H1 (cell line): Measurements from ENCODE around the gene PRR33. TPM values are rescaled to one million over a fixed set of nuclear protein-coding genes. Genes with fewer than 3 reads are reported as not detected.

Experiments
- CTCF ChIA-PET: fragments of 300-600 bp; sonication (Branson Sonifier 250); formaldehyde crosslinking; loops from one replicate; lab custom pipeline; 2021; ENCODE audit not compliant: partially characterized antibody; lab: Charles Lee
- POLR2A ChIA-PET: fragments of 300-600 bp; sonication (Branson Sonifier 250); formaldehyde crosslinking; loops from one replicate; lab custom pipeline; 2021; ENCODE audit warnings: inconsistent platforms; ENCODE audit not compliant: partially characterized antibody; lab: Charles Lee
- DNase-seq, 2 experiments: peaks; one replicate each; pipeline versions ENCODE4 v3.0.0 to v3.0.0-alpha.2; 2010 to 2022; ENCODE audit warnings: low spot score in 2 of 2, low read depth in 1 of 2, mixed read lengths in 1 of 2
- FAIRE-seq: peaks from 2 replicates; lab custom pipeline; 2011; peaks lifted over from hg19 to GRCh38; lab: Jason Lieb, UNC
- H2AFZ ChIP-seq: 2 replicates; pipeline ENCODE4 v1.8.1; 2012; ENCODE audit warnings: low read length, inconsistent platforms
- H2AK5ac ChIP-seq: 2 replicates; pipeline ENCODE4 v1.6.1; 2013; ENCODE audit warnings: low read depth, low read length
- H2BK120ac ChIP-seq: replicated peaks from 2 replicates; pipeline ENCODE3; 2013; ENCODE audit warnings: low read depth, low read length, inconsistent platforms
- H2BK12ac ChIP-seq: 2 replicates; pipeline ENCODE4 v1.6.1; 2013; ENCODE audit warnings: low read depth, low read length
- H2BK15ac ChIP-seq: 2 replicates; pipeline ENCODE4 v1.6.1; 2013; ENCODE audit warnings: low read length
- H2BK20ac ChIP-seq: 2 replicates; pipeline ENCODE4 v1.6.1; 2013; ENCODE audit warnings: low read length
- H2BK5ac ChIP-seq: 2 replicates; pipeline ENCODE4 v1.6.1; 2013; ENCODE audit warnings: low read depth, low read length
- H3K14ac ChIP-seq: 2 replicates; pipeline ENCODE4 v1.6.1; 2013; ENCODE audit warnings: inconsistent platforms; ENCODE audit not compliant: insufficient read length
- H3K18ac ChIP-seq: 2 replicates; pipeline ENCODE4 v1.6.1; 2013; ENCODE audit warnings: low read length; ENCODE audit errors: extremely low read depth
- H3K23ac ChIP-seq: 2 replicates; pipeline ENCODE4 v1.6.1; 2013; ENCODE audit warnings: inconsistent platforms; ENCODE audit not compliant: insufficient read length
- H3K23me2 ChIP-seq: 2 replicates; pipeline ENCODE4 v1.6.1; 2013; ENCODE audit warnings: low read depth, low read length
- H3K27ac ChIP-seq: 2 replicates; pipeline ENCODE4 v1.6.1; 2011; ENCODE audit warnings: low read depth, low read length, inconsistent platforms
- H3K27me3 ChIP-seq, 4 experiments: replicated peaks in 1 of 4; 1 replicate in 1 of 4; 2 replicates in 3 of 4; pipeline versions ENCODE4 v1.6.1 to v1.8.1; 2011 to 2013; ENCODE audit warnings: low read length in 3 of 4, mild to moderate bottlenecking in 3 of 4, inconsistent platforms in 2 of 4, mixed read lengths in 2 of 4, moderate library complexity in 1 of 4; ENCODE audit not compliant: control insufficient read depth in 3 of 4, insufficient read depth in 3 of 4; ENCODE audit errors: extremely low read depth in 1 of 4
- H3K36me3 ChIP-seq, 4 experiments: 2 replicates each; pipeline versions ENCODE4 v1.6.1 to v1.8.1; 2011 to 2013; ENCODE audit warnings: mild to moderate bottlenecking in 4 of 4, low read length in 3 of 4, moderate library complexity in 2 of 4, control low read depth in 1 of 4, inconsistent platforms in 1 of 4; ENCODE audit not compliant: insufficient read depth in 4 of 4, control insufficient read depth in 2 of 4
- H3K4ac ChIP-seq: replicated peaks from 2 replicates; pipeline ENCODE3; 2013; ENCODE audit warnings: low read length, low read depth, mixed read lengths, inconsistent platforms; ENCODE audit not compliant: insufficient read length
- H3K4me1 ChIP-seq, 4 experiments: replicated peaks in 1 of 4; 1 replicate in 1 of 4; 2 replicates in 3 of 4; pipeline versions ENCODE4 v1.6.1 to v1.8.1; 2011 to 2013; ENCODE audit warnings: low read length in 3 of 4, inconsistent platforms in 2 of 4, mixed read lengths in 1 of 4; ENCODE audit not compliant: insufficient read depth in 4 of 4, control insufficient read depth in 3 of 4
- H3K4me2 ChIP-seq, 2 experiments: 2 replicates each; pipeline versions ENCODE4 v1.6.1 to v1.8.1; 2011 to 2013; ENCODE audit warnings: low read depth in 2 of 2, low read length in 2 of 2, control low read depth in 1 of 2, inconsistent platforms in 1 of 2, mild to moderate bottlenecking in 1 of 2; ENCODE audit not compliant: insufficient read depth in 1 of 2
- H3K4me3 ChIP-seq, 4 experiments: fragments of 200-600, 300-600 bp in 1 of 4; sonication (generic), shearing (Covaris generic), sonication (Bioruptor Twin) in 1 of 4; 2 replicates each; pipeline versions ENCODE4 v1.5.1 to v1.8.1; 2011 to 2016; ENCODE audit warnings: low read length in 4 of 4, low read depth in 3 of 4, control low read depth in 2 of 4, inconsistent platforms in 2 of 4, mild to moderate bottlenecking in 2 of 4, mixed read lengths in 1 of 4, moderate library complexity in 1 of 4; ENCODE audit not compliant: insufficient read depth in 2 of 4; ENCODE audit errors: extremely low read depth in 1 of 4
- H3K56ac ChIP-seq: replicated peaks from 2 replicates; pipeline ENCODE3; 2013; ENCODE audit warnings: low read depth, mild to moderate bottlenecking, mixed read lengths, low read length, inconsistent platforms; ENCODE audit not compliant: insufficient read length
- H3K79me1 ChIP-seq: 2 replicates; pipeline ENCODE4 v1.6.1; 2013; ENCODE audit warnings: low read depth, low read length, control low read depth
- H3K79me2 ChIP-seq, 2 experiments: 2 replicates each; pipeline versions ENCODE4 v1.6.1 to v1.8.1; 2012 to 2013; ENCODE audit warnings: low read length in 2 of 2, mild to moderate bottlenecking in 2 of 2, inconsistent platforms in 1 of 2; ENCODE audit not compliant: insufficient read depth in 2 of 2, control insufficient read depth in 1 of 2
- H3K9ac ChIP-seq, 4 experiments: replicated peaks in 1 of 4; 1 replicate in 1 of 4; 2 replicates in 3 of 4; pipeline versions ENCODE4 v1.6.1 to v1.8.1; 2011 to 2013; ENCODE audit warnings: low read depth in 3 of 4, low read length in 3 of 4, control low read depth in 2 of 4, mild to moderate bottlenecking in 2 of 4, moderate library complexity in 2 of 4, inconsistent platforms in 1 of 4; ENCODE audit errors: extremely low read depth in 1 of 4
- H3K9me3 ChIP-seq, 2 experiments: 2 replicates each; pipeline versions ENCODE4 v1.6.1 to v1.8.1; 2012 to 2013; ENCODE audit warnings: mild to moderate bottlenecking in 2 of 2, moderate library complexity in 2 of 2, control low read depth in 1 of 2, inconsistent platforms in 1 of 2, low read depth in 1 of 2, low read length in 1 of 2, mixed read lengths in 1 of 2; ENCODE audit not compliant: insufficient read depth in 2 of 2
- H4K20me1 ChIP-seq, 2 experiments: replicated peaks in 1 of 2; 2 replicates each; pipeline versions ENCODE3 to v1.8.1; 2011 to 2013; ENCODE audit warnings: inconsistent platforms in 2 of 2, low read length in 2 of 2, mild to moderate bottlenecking in 1 of 2; ENCODE audit not compliant: insufficient read depth in 2 of 2, control insufficient read depth in 1 of 2
- H4K5ac ChIP-seq: 2 replicates; pipeline ENCODE4 v1.6.1; 2013; ENCODE audit warnings: low read length, low read depth, mixed read lengths, inconsistent platforms; ENCODE audit not compliant: insufficient read length
- H4K8ac ChIP-seq: 2 replicates; pipeline ENCODE4 v1.8.0; 2013; ENCODE audit warnings: mild to moderate bottlenecking, moderate library complexity, low read length, inconsistent platforms; ENCODE audit not compliant: insufficient read depth; ENCODE audit errors: extremely low read depth
- H4K91ac ChIP-seq: replicated peaks from 2 replicates; pipeline ENCODE3; 2013; ENCODE audit warnings: low read length, mixed read lengths, inconsistent platforms; ENCODE audit not compliant: insufficient read length
- CEBPB ChIP-seq: IDR thresholded peaks from 2 replicates; pipeline ENCODE4 v1.6.1; 2012; ENCODE audit warnings: low read depth, low read length
- CHD1 ChIP-seq: IDR thresholded peaks from 2 replicates; pipeline ENCODE4 v1.6.1; 2012; ENCODE audit warnings: low read depth, low read length, improper control_type of control experiment
- KDM4A ChIP-seq: IDR thresholded peaks from one replicate; pipeline ENCODE4 v1.7.1; 2012; ENCODE audit warnings: low read depth, mild to moderate bottlenecking, moderate library complexity, low read length, inconsistent platforms; ENCODE audit not compliant: severe bottlenecking
- RAD21 ChIP-seq, 2 experiments: IDR thresholded peaks in 1 of 2; conservative IDR thresholded peaks in 1 of 2; 2 replicates each; pipeline ENCODE4 v1.6.1; 2011; ENCODE audit warnings: low read depth in 2 of 2, low read length in 2 of 2, improper control_type of control experiment in 1 of 2, inconsistent platforms in 1 of 2, mild to moderate bottlenecking in 1 of 2, moderate library complexity in 1 of 2
- SIRT6 ChIP-seq: IDR thresholded peaks from one replicate; pipeline ENCODE4 v1.7.1; 2012; ENCODE audit warnings: low read length, inconsistent platforms
- SIX5 ChIP-seq: IDR thresholded peaks from 2 replicates; pipeline ENCODE4 v1.6.1; 2011; ENCODE audit warnings: mild to moderate bottlenecking, low read depth, low read length
- TBP ChIP-seq: IDR thresholded peaks from 2 replicates; pipeline ENCODE4 v1.6.1; 2011; ENCODE audit warnings: low read depth, low read length, improper control_type of control experiment
- WGBS, 2 experiments: shearing (Covaris generic) in 1 of 2; methylation state at CpG; one replicate each; pipeline versions ENCODE4 v1.1.6 to v1.1.7; 2013 to 2015; ENCODE audit warnings: low lambda C conversion rate in 2 of 2, mixed read lengths in 2 of 2, inconsistent platforms in 1 of 2, low coverage in 1 of 2, missing lambda C conversion rate in 1 of 2; ENCODE audit not compliant: insufficient replicate concordance in 2 of 2, insufficient coverage in 1 of 2, insufficient read length in 1 of 2; ENCODE audit errors: extremely low coverage in 1 of 2, missing lambda C conversion rate in 1 of 2; 5-methylcytosine and 5-hydroxymethylcytosine counted together
- polyA plus RNA-seq, 7 experiments: library from polyadenylated mRNA; depleted of rRNA in 3 of 7; stranded (reverse) in 5 of 7; unstranded in 2 of 7; fragments of >200 nt in 5 of 7; fragments of 200-250 nt in 2 of 7; gene quantifications; 1 replicate in 5 of 7; 2 replicates in 1 of 7; 4 replicates in 1 of 7; pipeline versions ENCODE4 v1.2.1 to v1.2.3, GENCODE V29; 2011 to 2013; ENCODE audit warnings: missing spikeins in 2 of 7, mixed read lengths in 2 of 7
- total RNA-seq: library from RNA; stranded (reverse); fragmentation: NEBNext Ultra II Directional; extraction: Animal tissue kit (Norgen Biotek cat#: 25700); gene quantifications from 2 replicates; pipeline ENCODE4 v1.2.1, GENCODE V29; 2021
- TF ChIP-seq, protein P1 (sequence below): IDR thresholded peaks from 2 replicates; pipeline ENCODE4 v1.6.1; 2011; ENCODE audit warnings: low read length, improper control_type of control experiment
- TF ChIP-seq, protein P2 (sequence below): IDR thresholded peaks from 2 replicates; pipeline ENCODE4 v1.6.1; 2012; ENCODE audit warnings: low read length, inconsistent platforms

Gene PRR33
- total and polyA plus RNA-seq, 2 of the 8 experiments (the other 6 are each of a cell fraction or from before 2014, with no cell fraction given), result 0.02 TPM; not detected in 1

DNA sequence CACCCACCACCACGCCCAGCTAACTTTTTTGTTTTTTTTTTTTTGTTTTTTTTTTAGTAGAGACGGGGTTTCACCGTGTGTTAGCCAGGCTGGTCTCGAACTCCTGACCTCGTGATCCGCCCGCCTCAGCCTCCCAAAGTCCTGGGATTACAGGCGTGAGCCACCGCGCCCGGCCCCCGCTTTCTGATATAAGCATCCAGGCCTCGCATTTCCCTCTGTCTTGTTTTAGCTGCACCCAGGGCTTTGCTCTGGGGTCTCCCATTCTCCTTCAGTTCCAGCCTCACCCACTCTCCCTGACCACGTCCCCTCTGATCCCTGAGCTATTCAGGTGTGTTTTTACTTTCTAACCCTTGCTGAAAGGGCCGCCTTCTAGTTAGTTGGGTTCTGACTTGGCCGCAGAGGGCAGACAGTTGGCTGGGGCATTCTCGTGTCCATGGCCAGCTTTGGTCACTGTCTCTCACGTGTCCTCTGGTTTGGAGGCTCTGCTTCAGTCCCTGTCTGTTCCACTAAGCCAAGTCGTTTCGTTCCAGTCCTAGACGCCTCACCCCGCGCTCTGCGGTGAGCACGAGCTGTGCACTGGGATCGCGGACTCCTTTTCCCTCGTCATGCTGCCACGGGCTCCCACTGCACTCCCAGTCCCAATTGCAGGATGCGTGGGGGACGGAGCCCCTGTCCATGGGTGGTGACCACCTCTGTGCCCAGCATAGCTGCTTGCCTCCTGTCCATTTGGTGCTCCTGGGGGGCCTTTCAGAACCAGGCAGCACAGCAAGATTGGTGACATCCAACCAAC lies 21.8 kb upstream of the PRR33 start:
- no peak overlapping the region for H3K4me3 ChIP-seq
- H3K27me3 ChIP-seq, result no peaks in the 10 kb centered on the region; a peak in 1 of 7 replicates
- WGBS, 2 experiments, result 95% methylated on average over 24 of the region's 31 CpGs; no CpG with 5 or more reads in 1 of the 2 experiments
- H3K23ac ChIP-seq, result no peak overlapping the region
- no peak overlapping the region for H2BK5ac ChIP-seq
- FAIRE-seq (no peak), DNase-seq (no peak)
- H3K18ac ChIP-seq, result no peak overlapping the region
- H3K14ac ChIP-seq, result no peak overlapping the region
- H2BK15ac ChIP-seq, result no peak overlapping the region
- peak overlapping the region; percentile 50; the same call in 1 of the 2 replicates for H2BK12ac ChIP-seq
- H2BK20ac ChIP-seq, result no peak overlapping the region
- H4K91ac ChIP-seq, result no peak overlapping the region
- no peaks in the 10 kb centered on the region for H3K79me2 ChIP-seq
- no peaks in the 10 kb centered on the region for H3K36me3 ChIP-seq
- ChIA-PET POLR2A (interaction anchor here (0.7 to 0.9 kb wide), 2 partner anchors 34 to 66 kb away, joined by 3 read pairs; no protein-coding TSS in a partner anchor), CTCF (interaction anchor here (0.7 to 1.7 kb wide), 7 partner anchors 11 to 337 kb away, joined by 3 to 4 read pairs (median 3); no protein-coding TSS in a partner anchor)
- no peaks in the 10 kb centered on the region for H3K9me3 ChIP-seq
- peaks cover 0 to 2% of the 10 kb centered on the region in 2 experiments for H4K20me1 ChIP-seq
- H2AK5ac ChIP-seq, result no peak overlapping the region
- no peak overlapping the region for H3K4ac ChIP-seq
- H4K8ac ChIP-seq, result no peak overlapping the region
- H2BK120ac ChIP-seq, result no peak overlapping the region
- H3K79me1 ChIP-seq, result no peaks in the 10 kb centered on the region
- H2AFZ ChIP-seq, result no peak overlapping the region
- no peak overlapping the region for H3K4me2 ChIP-seq
- H4K5ac ChIP-seq, result no peak overlapping the region
- H3K4me1 ChIP-seq, result peaks cover 2 to 5% (median 4%) of the 10 kb centered on the region in 4 experiments; a peak in 5 of 7 replicates
- peaks cover 5% of the 10 kb centered on the region; the same call in 1 of the 2 replicates for H3K23me2 ChIP-seq
- H3K9ac ChIP-seq, result no peak overlapping the region
- no peak overlapping the region for H3K56ac ChIP-seq
- H3K27ac ChIP-seq, result no peak overlapping the region
- TF ChIP-seq KDM4A (no peak), SIX5 (no peak), CEBPB (no peak), RAD21 (IDR thresholded peaks at IDR 0.05 in 1 of 2, conservative IDR thresholded peaks at IDR 0.05 in 1 of 2; ENCODE audit: low read depth in 2 of 2, low read length in 2 of 2) (no peak), SIRT6 (no peak), CHD1 (no peak), TBP (no peak)
- TF ChIP-seq, protein P1, sequence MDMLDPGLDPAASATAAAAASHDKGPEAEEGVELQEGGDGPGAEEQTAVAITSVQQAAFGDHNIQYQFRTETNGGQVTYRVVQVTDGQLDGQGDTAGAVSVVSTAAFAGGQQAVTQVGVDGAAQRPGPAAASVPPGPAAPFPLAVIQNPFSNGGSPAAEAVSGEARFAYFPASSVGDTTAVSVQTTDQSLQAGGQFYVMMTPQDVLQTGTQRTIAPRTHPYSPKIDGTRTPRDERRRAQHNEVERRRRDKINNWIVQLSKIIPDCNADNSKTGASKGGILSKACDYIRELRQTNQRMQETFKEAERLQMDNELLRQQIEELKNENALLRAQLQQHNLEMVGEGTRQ, result no peak
- TF ChIP-seq, protein P2, sequence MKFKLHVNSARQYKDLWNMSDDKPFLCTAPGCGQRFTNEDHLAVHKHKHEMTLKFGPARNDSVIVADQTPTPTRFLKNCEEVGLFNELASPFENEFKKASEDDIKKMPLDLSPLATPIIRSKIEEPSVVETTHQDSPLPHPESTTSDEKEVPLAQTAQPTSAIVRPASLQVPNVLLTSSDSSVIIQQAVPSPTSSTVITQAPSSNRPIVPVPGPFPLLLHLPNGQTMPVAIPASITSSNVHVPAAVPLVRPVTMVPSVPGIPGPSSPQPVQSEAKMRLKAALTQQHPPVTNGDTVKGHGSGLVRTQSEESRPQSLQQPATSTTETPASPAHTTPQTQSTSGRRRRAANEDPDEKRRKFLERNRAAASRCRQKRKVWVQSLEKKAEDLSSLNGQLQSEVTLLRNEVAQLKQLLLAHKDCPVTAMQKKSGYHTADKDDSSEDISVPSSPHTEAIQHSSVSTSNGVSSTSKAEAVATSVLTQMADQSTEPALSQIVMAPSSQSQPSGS, result no peak
